ENCODE measurements around the gene CDC25B. TPM values are rescaled to one million over a fixed set of nuclear protein-coding genes. Genes with fewer than 3 reads are reported as not detected.
A peak's percentile ranks its signal among the peaks of the same experiment; 100 is the strongest.
"Not testable (repeated sequence)": the region's sequence is repeated elsewhere in the genome, so short reads cannot be mapped to it uniquely, and the experiment has no call there.

CDC25B gene
- total and polyA plus RNA-seq, 2 of the 13 experiments (the other 11 are each of a cell fraction or from before 2014, with no cell fraction given), result 14.5 to 19.4 TPM

DNA sequence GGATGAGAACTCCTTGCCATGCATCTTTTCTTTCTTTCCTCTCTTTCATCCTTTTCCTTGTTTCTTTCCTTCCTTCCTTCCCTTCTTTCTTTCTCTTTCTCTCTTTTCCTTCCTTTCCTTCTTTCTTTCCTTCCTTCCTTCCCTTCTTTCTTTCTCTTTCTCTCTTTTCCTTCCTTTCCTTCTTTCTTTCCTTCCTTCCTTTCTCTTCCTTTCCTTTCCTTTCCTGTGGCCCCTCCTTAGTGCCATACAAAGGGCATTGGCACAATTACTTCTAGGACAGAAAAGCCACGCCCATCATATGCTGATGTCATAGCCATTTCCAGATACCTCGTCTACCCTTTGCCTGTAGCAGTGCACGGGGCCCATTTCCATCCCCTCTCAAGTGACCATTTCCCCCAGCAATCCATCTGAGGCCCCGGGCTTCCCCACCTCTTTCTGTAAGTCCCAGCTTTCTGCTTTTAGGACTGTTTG, 7.4 kb upstream of the CDC25B start (continued):
- TF ChIP-seq PAWR (CRISPR knock-in tag; IDR thresholded peaks at IDR 0.05; ENCODE audit: borderline replicate concordance) (no peak), NBN (conservative IDR thresholded peaks at IDR 0.05) (peak; percentile 95), ZNF792 (CRISPR knock-in tag; IDR thresholded peaks at IDR 0.05) (no peak), ZFX (CRISPR knock-in tag; IDR thresholded peaks at IDR 0.05; ENCODE audit: low read depth) (0 out of 2 replicates have a peak, but pooled peaks have one; percentile 12), ARNT (IDR thresholded peaks at IDR 0.05) (peak; percentile 96; the same call in 1 of the 2 replicates), NCOA5 (CRISPR knock-in tag; IDR thresholded peaks at IDR 0.05) (no peak)

DNA sequence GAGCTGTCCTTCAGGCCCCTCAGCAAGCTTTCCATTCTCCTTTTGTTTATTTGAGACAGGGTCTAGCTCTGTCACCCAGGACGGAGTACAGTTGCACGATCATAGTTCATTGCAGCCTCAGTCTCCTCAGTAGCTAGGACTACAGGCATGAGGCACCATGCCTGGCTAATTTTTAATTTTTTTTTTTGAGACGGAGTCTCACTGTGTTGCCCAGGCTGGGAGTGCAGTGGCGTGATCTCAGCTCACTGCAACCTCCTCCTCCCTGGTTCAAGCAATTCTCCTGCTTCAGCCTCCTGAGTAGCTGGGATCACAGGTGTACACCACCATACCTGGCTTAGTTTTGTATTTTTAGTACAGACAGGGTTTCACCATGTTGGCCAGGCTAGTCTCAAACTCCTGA, 6.9 kb upstream of the CDC25B start:
- BruUV-seq (replicated peaks); H4K20me1 ChIP-seq (ENCODE audit: insufficient read depth, low read length); FAIRE-seq; H2AFZ ChIP-seq (ENCODE audit: low read length); DNase-seq (ENCODE audit: low spot score); H3K79me2 ChIP-seq (ENCODE audit: insufficient read depth, low read length); H3K36me3 ChIP-seq (replicated peaks in 1 of 2; ENCODE audit: control insufficient read depth in 1 of 2, insufficient read depth in 2 of 2, low read length in 2 of 2); H3K27ac ChIP-seq (ENCODE audit: extremely low read length, insufficient read depth, low read length); H3K4me3 ChIP-seq (replicated peaks in 1 of 3; ENCODE audit: insufficient read depth in 1 of 3, low read depth in 2 of 3, low read length in 3 of 3); H3K9ac ChIP-seq (ENCODE audit: insufficient read depth, low read depth, low read length); ATAC-seq; intact Hi-C loops (cut with micrococcal nuclease; ENCODE audit: unreplicated experiment); H3K9me3 ChIP-seq (ENCODE audit: low read length): not testable (repeated sequence)
- TF ChIP-seq ZFX (CRISPR knock-in tag; IDR thresholded peaks at IDR 0.05; ENCODE audit: low read depth), result 0 out of 2 replicates have a peak, but pooled peaks have one; percentile 9
- peak; percentile 98 for TF ChIP-seq ZNF121 (CRISPR knock-in tag; IDR thresholded peaks at IDR 0.05)
- peak; percentile 60; the same call in 1 of the 2 replicates for TF ChIP-seq ZMYM3 (CRISPR knock-in tag; IDR thresholded peaks at IDR 0.05)
- CTCF ChIA-PET (ENCODE audit: low intra/inter-chr PET ratio, low total read pairs), result interaction anchor here (0.8 to 4.6 kb wide), 3 partner anchors 30 to 296 kb away, joined by 3 to 119 read pairs (median 49); partner anchors contain the start of gene AP5S1
- POLR2A ChIA-PET, result interaction anchor here (0.5 to 10.4 kb wide), 3 partner anchors 12 to 226 kb away, joined by 3 to 134 read pairs (median 3); partner anchors contain the start of genes AP5S1 and RNF24
- H3K4me2 ChIP-seq (ENCODE audit: low read depth, low read length), result peak overlapping the region; percentile 65
- H3K27me3 ChIP-seq (ENCODE audit: control insufficient read depth in 1 of 2, insufficient read depth in 2 of 2, low read length in 2 of 2), result peaks cover 0 to 18% of the 10 kb centered on the region in 2 experiments; a peak in 3 of 5 replicates
- peaks cover 56% of the 10 kb centered on the region for H3K4me1 ChIP-seq (ENCODE audit: insufficient read depth, low read length)
- in situ Hi-C loops (cut with HindIII; ENCODE audit: extremely low pct_ligation_motif_present, low pct_unique_long_range_greater_than_20kb), result loop anchor here (5.0 kb wide), 1 partner anchor 58 kb away; the partner anchor contains the start of gene MAVS
- WGBS (ENCODE audit: low lambda C conversion rate), result 17% methylated on average over 4 of the region's 4 CpGs

DNA sequence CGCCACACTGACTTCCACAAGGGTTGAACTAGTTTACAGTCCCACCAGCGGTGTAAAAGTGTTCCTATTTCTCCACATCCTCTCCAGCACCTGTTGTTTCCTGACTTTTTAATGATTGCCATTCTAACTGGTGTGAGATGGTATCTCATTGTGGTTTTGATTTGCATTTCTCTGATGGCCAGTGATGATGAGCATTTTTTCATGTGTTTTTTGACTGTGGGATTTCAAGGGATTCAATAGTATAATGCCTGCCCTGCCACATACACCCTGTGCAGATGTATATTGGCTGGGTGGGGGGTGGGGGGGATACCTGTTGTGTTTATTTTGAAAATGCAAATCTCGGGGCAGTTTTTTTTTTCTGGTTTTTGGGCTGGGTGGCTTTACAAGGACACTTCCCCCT, 1.9 kb upstream of the CDC25B start:
- in situ Hi-C loops (cut with HindIII; ENCODE audit: extremely low pct_ligation_motif_present, low pct_unique_long_range_greater_than_20kb); H3K36me3 ChIP-seq (replicated peaks in 1 of 2; ENCODE audit: control insufficient read depth in 1 of 2, insufficient read depth in 2 of 2, low read length in 2 of 2); CTCF ChIA-PET (ENCODE audit: low intra/inter-chr PET ratio, low total read pairs); FAIRE-seq; H3K27ac ChIP-seq (ENCODE audit: extremely low read length, insufficient read depth, low read length); ATAC-seq; BruUV-seq (replicated peaks); intact Hi-C loops (cut with micrococcal nuclease; ENCODE audit: unreplicated experiment); POLR2A ChIA-PET; H4K20me1 ChIP-seq (ENCODE audit: insufficient read depth, low read length); H3K4me3 ChIP-seq (replicated peaks in 1 of 3; ENCODE audit: insufficient read depth in 1 of 3, low read depth in 2 of 3, low read length in 3 of 3); DNase-seq (ENCODE audit: low spot score); H3K9ac ChIP-seq (ENCODE audit: insufficient read depth, low read depth, low read length); H3K9me3 ChIP-seq (ENCODE audit: low read length); H3K27me3 ChIP-seq (ENCODE audit: control insufficient read depth in 1 of 2, insufficient read depth in 2 of 2, low read length in 2 of 2); H3K4me2 ChIP-seq (ENCODE audit: low read depth, low read length); H2AFZ ChIP-seq (ENCODE audit: low read length): not testable (repeated sequence)
- peaks cover 20% of the 10 kb centered on the region for H3K79me2 ChIP-seq (ENCODE audit: insufficient read depth, low read length)
- H3K4me1 ChIP-seq (ENCODE audit: insufficient read depth, low read length), result peaks cover 52% of the 10 kb centered on the region
- WGBS (ENCODE audit: low lambda C conversion rate), result 40% methylated on average over 1 of the region's 3 CpGs

Measured in HepG2 (cell line).